Erythroblast (primary cell): ENCODE data around the gene ARHGEF1.

Source experiments
- GATA1 ChIP-seq: IDR thresholded peaks from 2 replicates; pipeline ENCODE4 v1.6.1; 2011; ENCODE audit warnings: low read depth, mild to moderate bottlenecking, control low read depth, low read length, moderate library complexity
- POLR2A ChIP-seq: IDR thresholded peaks from 2 replicates; pipeline ENCODE4 v1.6.1; 2011; ENCODE audit warnings: mild to moderate bottlenecking, low read length

GRCh38 chr19:41926028-41926762 is 43.2 kb downstream of the ARHGEF1 start:
- TF ChIP-seq POLR2A (no peak), GATA1 (no peak)
